Osteoblast (primary cell): Measurements from ENCODE around the gene PIP4P1. TPM values are rescaled to one million over a fixed set of nuclear protein-coding genes. Genes with fewer than 3 reads are reported as not detected.

Source experiments
- DNase-seq: peaks from one replicate; pipeline ENCODE4 v3.0.0; 2011; ENCODE audit warnings: low spot score, mixed read lengths; ENCODE audit not compliant: insufficient read length; ENCODE audit errors: missing footprints
- H2AFZ ChIP-seq: 2 replicates; pipeline ENCODE4 v1.6.0; 2011; ENCODE audit warnings: mild to moderate bottlenecking, low read length
- H3K27ac ChIP-seq: 2 replicates; pipeline ENCODE4 v1.5.1; 2011; ENCODE audit warnings: mild to moderate bottlenecking, low read depth, low read length, moderate library complexity
- H3K27me3 ChIP-seq: 2 replicates; pipeline ENCODE4 v1.6.0; 2012; ENCODE audit warnings: mild to moderate bottlenecking, control low read depth, inconsistent platforms, low read length, moderate library complexity; ENCODE audit not compliant: insufficient read depth
- H3K36me3 ChIP-seq: 2 replicates; pipeline ENCODE4 v1.5.1; 2011; ENCODE audit warnings: mild to moderate bottlenecking, low read length, control low read depth, moderate library complexity; ENCODE audit not compliant: insufficient read depth
- H3K4me1 ChIP-seq: 2 replicates; pipeline ENCODE4 v1.5.1; 2011; ENCODE audit warnings: mild to moderate bottlenecking, low read length, control low read depth, moderate library complexity; ENCODE audit not compliant: insufficient read depth
- H3K4me2 ChIP-seq: 2 replicates; pipeline ENCODE4 v1.6.0; 2011; ENCODE audit warnings: mild to moderate bottlenecking, low read length; ENCODE audit not compliant: insufficient read depth
- H3K4me3 ChIP-seq: fragments of 200-600 bp; sonication (generic); 3 replicates; pipeline ENCODE4 v1.5.1; 2012; ENCODE audit warnings: mild to moderate bottlenecking, low read length, inconsistent platforms; ENCODE audit not compliant: insufficient read depth
- H3K79me2 ChIP-seq: 2 replicates; pipeline ENCODE4 v1.6.0; 2012; ENCODE audit warnings: mild to moderate bottlenecking, low read length, control low read depth, inconsistent platforms; ENCODE audit not compliant: insufficient read depth
- H3K9me3 ChIP-seq: 2 replicates; pipeline ENCODE4 v1.5.1; 2011; ENCODE audit warnings: low read depth, low read length, control low read depth
- H4K20me1 ChIP-seq: 2 replicates; pipeline ENCODE4 v1.6.0; 2012; ENCODE audit warnings: mild to moderate bottlenecking, low read length, control low read depth; ENCODE audit not compliant: insufficient read depth
- CTCF ChIP-seq: IDR thresholded peaks from 2 replicates; pipeline ENCODE4 v1.5.1; 2011; ENCODE audit warnings: mild to moderate bottlenecking, low read depth, low read length, moderate library complexity; ENCODE audit errors: extremely low read depth
- total RNA-seq: library from RNA; depleted of rRNA; stranded (reverse); fragments of >200 nt; gene quantifications from 2 replicates; pipeline ENCODE4 v1.2.3, GENCODE V29; 2012

The PIP4P1 gene
- total RNA-seq, 1 donor, result 46.3 TPM

GRCh38 chr14:20417250-20418186 is 43.7 kb downstream of the PIP4P1 start:
- Histone ChIP-seq H3K4me2 (no peak overlapping the region), H4K20me1 (no peaks in the 10 kb centered on the region), H3K27me3 (no peaks in the 10 kb centered on the region), H3K36me3 (no peaks in the 10 kb centered on the region), H3K4me3 (no peak overlapping the region), H3K9me3 (no peaks in the 10 kb centered on the region), H2AFZ (no peak overlapping the region), H3K4me1 (peaks cover 2% of the 10 kb centered on the region), H3K79me2 (peaks cover under 1% of the 10 kb centered on the region), H3K27ac (no peak overlapping the region)
- TF ChIP-seq CTCF, result no peak
- no peak for DNase-seq

- Histone ChIP-seq H3K9me3 (no peaks in the 10 kb centered on the region), H3K4me1 (peaks cover 8% of the 10 kb centered on the region), H3K79me2 (peaks cover 13% of the 10 kb centered on the region), H4K20me1 (no peaks in the 10 kb centered on the region), H3K27ac (no peak overlapping the region), H2AFZ (peak overlapping the region; percentile 88), H3K4me2 (peak overlapping the region; percentile 4), H3K27me3 (no peaks in the 10 kb centered on the region), H3K36me3 (no peaks in the 10 kb centered on the region), H3K4me3 (no peak overlapping the region)
- no peak for TF ChIP-seq CTCF
- no peak for DNase-seq
These were observed 45.0 kb downstream of the PIP4P1 start for GRCh38 chr14:20416223-20416622.

- TF ChIP-seq CTCF, result peak; percentile 68
- Histone ChIP-seq H3K4me1 (peaks cover 8% of the 10 kb centered on the region), H3K36me3 (no peaks in the 10 kb centered on the region), H3K4me2 (peak overlapping the region; percentile 4), H2AFZ (peak overlapping the region; percentile 88), H3K9me3 (no peaks in the 10 kb centered on the region), H3K4me3 (no peak overlapping the region), H3K27me3 (no peaks in the 10 kb centered on the region), H3K79me2 (peaks cover 17% of the 10 kb centered on the region), H3K27ac (no peak overlapping the region), H4K20me1 (no peaks in the 10 kb centered on the region)
- peak; percentile 82 for DNase-seq
These were observed 45.4 kb downstream of the PIP4P1 start for GRCh38 chr14:20415782-20416206.

GRCh38 chr14:20413744-20414082 is 47.5 kb downstream of the PIP4P1 start:
- no peak for TF ChIP-seq CTCF
- peak overlapping the region; percentile 85 for H3K27ac ChIP-seq

More at GRCh38 chr14:20413744-20414082, 47.5 kb downstream of the PIP4P1 start:
- H3K36me3 ChIP-seq, result no peaks in the 10 kb centered on the region
- peak overlapping the region; percentile 98 for H3K4me3 ChIP-seq
- no peaks in the 10 kb centered on the region for H3K27me3 ChIP-seq
- H3K79me2 ChIP-seq, result peaks cover 29% of the 10 kb centered on the region
- DNase-seq, result no peak
- peak overlapping the region; percentile 98 for H2AFZ ChIP-seq
- H3K4me2 ChIP-seq, result peak overlapping the region; percentile 93
- H3K4me1 ChIP-seq, result peaks cover 16% of the 10 kb centered on the region
- peaks cover 7% of the 10 kb centered on the region for H4K20me1 ChIP-seq
- no peaks in the 10 kb centered on the region for H3K9me3 ChIP-seq
